Stimulated activated CD8-positive, alpha-beta memory T cell treated with anti-CD3 and anti-CD28 coated beads, Interleukin-15, amount 100 ng/mL, for 48 hours (primary cell): Measurements from ENCODE around the gene DTNBP1.
"Not testable (repeated sequence)": the region's sequence is repeated elsewhere in the genome, so short reads cannot be mapped to it uniquely, and the experiment has no call there.

Experiments used
- DNase-seq, 2 donors: peaks; one replicate each; pipeline ENCODE4 v3.0.0-alpha.2; 2020; ENCODE audit warnings: low read depth in 2 of 2

Gene DTNBP1

GRCh38 chr6:15668918-15669317 is 6.1 kb upstream of the DTNBP1 start:
- no peak for DNase-seq

GRCh38 chr6:15666896-15667295 is 4.1 kb upstream of the DTNBP1 start:
- DNase-seq: not testable (repeated sequence)

- no peak for DNase-seq
Measured at GRCh38 chr6:15665237-15665636, 2.4 kb upstream of the DTNBP1 start.

GRCh38 chr6:15663130-15663871 is 473 bp upstream of the DTNBP1 start:
- no peak for DNase-seq

- DNase-seq: no peak
Measured at GRCh38 chr6:15661853-15662325, 939 bp downstream of the DTNBP1 start.

GRCh38 chr6:15659181-15659580 is 3.6 kb downstream of the DTNBP1 start:
- DNase-seq: no peak

GRCh38 chr6:15658181-15658744 is 4.6 kb downstream of the DTNBP1 start:
- DNase-seq: no peak

GRCh38 chr6:15657290-15657689 is 5.5 kb downstream of the DTNBP1 start:
- DNase-seq: no peak

GRCh38 chr6:15656145-15656544 is 6.7 kb downstream of the DTNBP1 start:
- DNase-seq: no peak

- DNase-seq: no peak
Measured at GRCh38 chr6:15654250-15654649, 8.6 kb downstream of the DTNBP1 start.

GRCh38 chr6:15653581-15653980 is 9.2 kb downstream of the DTNBP1 start:
- DNase-seq: no peak

- not testable (repeated sequence) for DNase-seq
Measured at GRCh38 chr6:15650004-15650559, 12.7 kb downstream of the DTNBP1 start.

GRCh38 chr6:15644904-15645303 is 17.9 kb downstream of the DTNBP1 start:
- no peak for DNase-seq

- no peak for DNase-seq
Measured at GRCh38 chr6:15643542-15643941, 19.3 kb downstream of the DTNBP1 start.

- DNase-seq: no peak
Measured at GRCh38 chr6:15642276-15642675, 20.6 kb downstream of the DTNBP1 start.

- no peak for DNase-seq
Measured at GRCh38 chr6:15638373-15638772, 24.5 kb downstream of the DTNBP1 start.

GRCh38 chr6:15631432-15631831 is 31.4 kb downstream of the DTNBP1 start:
- DNase-seq: no peak

GRCh38 chr6:15630202-15630601 is 32.6 kb downstream of the DTNBP1 start:
- no peak for DNase-seq

- DNase-seq: no peak
Measured at GRCh38 chr6:15629487-15629886, 33.3 kb downstream of the DTNBP1 start.

- DNase-seq: peak; percentile 43 to 52
Measured at GRCh38 chr6:15628499-15629131, 34.2 kb downstream of the DTNBP1 start.

- DNase-seq: no peak
Measured at GRCh38 chr6:15627821-15628220, 35.0 kb downstream of the DTNBP1 start.

GRCh38 chr6:15626878-15627674 is 35.8 kb downstream of the DTNBP1 start:
- no peak for DNase-seq
